ENCODE results near the gene SMAD3. TPM values are rescaled to one million over a fixed set of nuclear protein-coding genes. Genes with fewer than 3 reads are reported as not detected.

The SMAD3 gene
- total RNA-seq, 1 experiment from 2014 or later = 99.5 TPM

GRCh38 chr15:67202091-67202490 lies 136.7 kb downstream of the SMAD3 start:
- BruUV-seq (replicated peaks) = TSS peak; percentile 32
- H3K4me3 ChIP-seq = no peak overlapping the region
- no peak overlapping the region for H2AFZ ChIP-seq
- no peak for DNase-seq
- H4K20me1 ChIP-seq (ENCODE audit: insufficient read depth) = no peaks in the 10 kb centered on the region
- POLR2A ChIA-PET (ENCODE audit: unreplicated experiment) = no interaction called here
- H3K79me2 ChIP-seq (ENCODE audit: low read depth) = no peaks in the 10 kb centered on the region
- peaks cover 7% of the 10 kb centered on the region; the same call in 1 of the 2 replicates for H3K4me1 ChIP-seq (replicated peaks; ENCODE audit: insufficient read depth)
- H3K27me3 ChIP-seq (ENCODE audit: insufficient read depth, low read depth) = no peaks in the 10 kb centered on the region
- intact Hi-C loops (cut with micrococcal nuclease; ENCODE audit: unreplicated experiment) = loop anchor here (5.0 kb wide), 2 partner anchors 100 to 255 kb away; no protein-coding TSS in a partner anchor
- H3K4me2 ChIP-seq = no peak overlapping the region
- CTCF ChIA-PET = no interaction called here
- TF ChIP-seq, protein P1, sequence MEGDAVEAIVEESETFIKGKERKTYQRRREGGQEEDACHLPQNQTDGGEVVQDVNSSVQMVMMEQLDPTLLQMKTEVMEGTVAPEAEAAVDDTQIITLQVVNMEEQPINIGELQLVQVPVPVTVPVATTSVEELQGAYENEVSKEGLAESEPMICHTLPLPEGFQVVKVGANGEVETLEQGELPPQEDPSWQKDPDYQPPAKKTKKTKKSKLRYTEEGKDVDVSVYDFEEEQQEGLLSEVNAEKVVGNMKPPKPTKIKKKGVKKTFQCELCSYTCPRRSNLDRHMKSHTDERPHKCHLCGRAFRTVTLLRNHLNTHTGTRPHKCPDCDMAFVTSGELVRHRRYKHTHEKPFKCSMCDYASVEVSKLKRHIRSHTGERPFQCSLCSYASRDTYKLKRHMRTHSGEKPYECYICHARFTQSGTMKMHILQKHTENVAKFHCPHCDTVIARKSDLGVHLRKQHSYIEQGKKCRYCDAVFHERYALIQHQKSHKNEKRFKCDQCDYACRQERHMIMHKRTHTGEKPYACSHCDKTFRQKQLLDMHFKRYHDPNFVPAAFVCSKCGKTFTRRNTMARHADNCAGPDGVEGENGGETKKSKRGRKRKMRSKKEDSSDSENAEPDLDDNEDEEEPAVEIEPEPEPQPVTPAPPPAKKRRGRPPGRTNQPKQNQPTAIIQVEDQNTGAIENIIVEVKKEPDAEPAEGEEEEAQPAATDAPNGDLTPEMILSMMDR (conservative IDR thresholded peaks at IDR 0.05) = no peak
- no peak for TF ChIP-seq EZH2 (IDR thresholded peaks at IDR 0.05; ENCODE audit: low read depth)
- no peaks in the 10 kb centered on the region for H3K9me2 ChIP-seq (ENCODE audit: insufficient read depth)
- H3K9me3 ChIP-seq (ENCODE audit: insufficient read depth, low read depth) = no peaks in the 10 kb centered on the region
- no peak overlapping the region for H3K27ac ChIP-seq
- H3K36me3 ChIP-seq (ENCODE audit: low read depth) = peaks cover 20% of the 10 kb centered on the region; the same call in 1 of the 2 replicates
- H3F3A ChIP-seq (ENCODE audit: insufficient read depth, low read depth) = peaks cover 32% of the 10 kb centered on the region; the same call in 1 of the 2 replicates

- no peak for DNase-seq
- Histone ChIP-seq H3K4me3 (no peak overlapping the region), H4K20me1 (ENCODE audit: insufficient read depth) (no peaks in the 10 kb centered on the region), H3K79me2 (ENCODE audit: low read depth) (no peaks in the 10 kb centered on the region), H3K9me2 (ENCODE audit: insufficient read depth) (no peaks in the 10 kb centered on the region), H2AFZ (no peak overlapping the region), H3K27ac (no peak overlapping the region), H3K4me1 (replicated peaks; ENCODE audit: insufficient read depth) (peaks cover 7% of the 10 kb centered on the region; the same call in 1 of the 2 replicates), H3K9me3 (ENCODE audit: insufficient read depth, low read depth) (no peaks in the 10 kb centered on the region), H3K27me3 (ENCODE audit: insufficient read depth, low read depth) (no peaks in the 10 kb centered on the region), H3K36me3 (ENCODE audit: low read depth) (peaks cover 20% of the 10 kb centered on the region; the same call in 1 of the 2 replicates), H3F3A (ENCODE audit: insufficient read depth, low read depth) (peaks cover 23% of the 10 kb centered on the region; the same call in 1 of the 2 replicates), H3K4me2 (no peak overlapping the region)
- POLR2A ChIA-PET (ENCODE audit: unreplicated experiment) = no interaction called here
- intact Hi-C loops (cut with micrococcal nuclease; ENCODE audit: unreplicated experiment) = loop anchor here (5.0 kb wide), 2 partner anchors 99 to 256 kb away; no protein-coding TSS in a partner anchor
- CTCF ChIA-PET = no interaction called here
- no TSS peak for BruUV-seq (replicated peaks)
- no peak for TF ChIP-seq EZH2 (IDR thresholded peaks at IDR 0.05; ENCODE audit: low read depth)
- TF ChIP-seq, protein P1 (conservative IDR thresholded peaks at IDR 0.05) = no peak
Observed at GRCh38 chr15:67202991-67203390, 137.6 kb downstream of the SMAD3 start.

DNA sequence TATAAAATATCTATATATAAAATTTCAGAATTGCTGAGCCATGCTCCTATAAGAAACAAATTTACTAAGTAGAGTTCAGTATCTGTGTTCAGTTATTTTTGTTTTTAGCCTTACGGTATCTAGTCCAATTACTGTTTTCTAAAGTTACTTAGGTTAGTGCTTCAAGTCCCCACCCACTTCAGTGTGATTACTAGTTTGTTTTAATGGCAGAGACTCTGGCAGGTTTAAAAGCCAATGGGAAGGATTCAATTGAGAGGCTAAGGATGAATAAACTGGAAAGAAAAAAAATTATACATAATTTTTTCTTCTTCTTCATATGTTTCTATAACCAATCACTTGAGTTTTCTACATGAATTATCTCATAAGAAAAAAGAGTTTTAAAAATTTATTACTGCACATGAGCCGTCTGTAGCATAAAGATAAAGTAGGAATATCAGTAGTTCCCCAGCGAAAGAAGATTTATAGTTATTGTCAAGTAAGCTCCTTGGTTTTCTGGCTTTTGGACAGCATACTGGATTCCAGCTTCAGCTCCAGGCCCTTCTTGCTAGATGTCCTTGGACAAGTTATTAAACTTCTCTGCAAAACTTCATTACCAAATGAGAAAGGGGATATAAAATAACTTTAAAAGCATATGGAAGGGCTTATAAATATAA lies 142.3 kb downstream of the SMAD3 start:
- no peak overlapping the region for H2AFZ ChIP-seq
- H3K36me3 ChIP-seq (ENCODE audit: low read depth) = peaks cover 27% of the 10 kb centered on the region; the same call in 1 of the 2 replicates
- no peaks in the 10 kb centered on the region for H3K27me3 ChIP-seq (ENCODE audit: insufficient read depth, low read depth)
- DNase-seq = no peak
- H3K4me2 ChIP-seq = no peak overlapping the region
- no peaks in the 10 kb centered on the region for H4K20me1 ChIP-seq (ENCODE audit: insufficient read depth)
- H3K79me2 ChIP-seq (ENCODE audit: low read depth) = no peaks in the 10 kb centered on the region
- H3F3A ChIP-seq (ENCODE audit: insufficient read depth, low read depth) = no peaks in the 10 kb centered on the region
- POLR2A ChIA-PET (ENCODE audit: unreplicated experiment) = no interaction called here
- TF ChIP-seq, protein P1 (conservative IDR thresholded peaks at IDR 0.05) = no peak
- no peak for TF ChIP-seq EZH2 (IDR thresholded peaks at IDR 0.05; ENCODE audit: low read depth)
- H3K9me3 ChIP-seq (ENCODE audit: insufficient read depth, low read depth) = no peaks in the 10 kb centered on the region
- CTCF ChIA-PET = no interaction called here
- no peaks in the 10 kb centered on the region for H3K9me2 ChIP-seq (ENCODE audit: insufficient read depth)
- BruUV-seq (replicated peaks) = no TSS peak
- intact Hi-C loops (cut with micrococcal nuclease; ENCODE audit: unreplicated experiment) = no loop called here
- no peak overlapping the region for H3K4me3 ChIP-seq
- no peaks in the 10 kb centered on the region for H3K4me1 ChIP-seq (replicated peaks; ENCODE audit: insufficient read depth)
- H3K27ac ChIP-seq = no peak overlapping the region

Data from PC-9 (cell line).